ENCODE results near the gene ABHD4.

DNA sequence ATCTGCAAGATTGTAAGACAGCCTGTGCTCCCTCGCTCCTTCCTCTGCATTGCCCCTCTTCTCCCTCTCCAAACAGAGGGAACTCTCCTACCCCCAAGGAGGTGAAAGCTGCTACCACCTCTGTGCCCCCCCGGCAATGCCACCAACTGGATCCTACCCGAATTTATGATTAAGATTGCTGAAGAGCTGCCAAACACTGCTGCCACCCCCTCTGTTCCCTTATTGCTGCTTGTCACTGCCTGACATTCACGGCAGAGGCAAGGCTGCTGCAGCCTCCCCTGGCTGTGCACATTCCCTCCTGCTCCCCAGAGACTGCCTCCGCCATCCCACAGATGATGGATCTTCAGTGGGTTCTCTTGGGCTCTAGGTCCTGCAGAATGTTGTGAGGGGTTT, 46.5 kb upstream of the ABHD4 start:
- TF ChIP-seq CTCF (IDR thresholded peaks at IDR 0.05), result no peak
- TF ChIP-seq POLR2A (IDR thresholded peaks at IDR 0.05), result no peak
- no peak for TF ChIP-seq POLR2AphosphoS5 (IDR thresholded peaks at IDR 0.05)
